ENCODE data around the gene MMP21. TPM values are rescaled to one million over a fixed set of nuclear protein-coding genes. Genes with fewer than 3 reads are reported as not detected.

Gene MMP21
- total and polyA plus RNA-seq, 10 of the 15 experiments (the other 5 are each of a cell fraction or from before 2014, with no cell fraction given) = 0.08 to 0.24 TPM; not detected in 8

GRCh38 chr10:125734148-125734547 lies 41.5 kb downstream of the MMP21 start:
- SMC1A ChIA-PET (ENCODE audit: uncharacterized antibody, unreplicated experiment) = interaction anchor here (1.0 kb wide), 1 partner anchor 10 kb away, joined by 4 read pairs; no protein-coding TSS in a partner anchor
- no peaks in the 10 kb centered on the region for H3K4me1 ChIP-seq (ENCODE audit: control insufficient read depth, insufficient read depth, low read length)
- no peak overlapping the region for H2AFZ ChIP-seq (ENCODE audit: control insufficient read depth, low read depth, low read length)
- no peaks in the 10 kb centered on the region for H3K79me2 ChIP-seq (ENCODE audit: control insufficient read depth, insufficient read depth, low read length)
- H3K27ac ChIP-seq (ENCODE audit: control insufficient read depth, insufficient read depth) = no peak overlapping the region
- DNase-seq (ENCODE audit: low read depth, low spot score) = no peak
- no peaks in the 10 kb centered on the region for H4K20me1 ChIP-seq (ENCODE audit: control insufficient read depth, insufficient read depth)
- POLR2A ChIA-PET = no interaction called here
- no peak for TF ChIP-seq HDAC2 (IDR thresholded peaks at IDR 0.05)
- TF ChIP-seq ZNF384 (IDR thresholded peaks at IDR 0.05; ENCODE audit: borderline replicate concordance, low read depth, low read length) = no peak
- TF ChIP-seq, protein P1, sequence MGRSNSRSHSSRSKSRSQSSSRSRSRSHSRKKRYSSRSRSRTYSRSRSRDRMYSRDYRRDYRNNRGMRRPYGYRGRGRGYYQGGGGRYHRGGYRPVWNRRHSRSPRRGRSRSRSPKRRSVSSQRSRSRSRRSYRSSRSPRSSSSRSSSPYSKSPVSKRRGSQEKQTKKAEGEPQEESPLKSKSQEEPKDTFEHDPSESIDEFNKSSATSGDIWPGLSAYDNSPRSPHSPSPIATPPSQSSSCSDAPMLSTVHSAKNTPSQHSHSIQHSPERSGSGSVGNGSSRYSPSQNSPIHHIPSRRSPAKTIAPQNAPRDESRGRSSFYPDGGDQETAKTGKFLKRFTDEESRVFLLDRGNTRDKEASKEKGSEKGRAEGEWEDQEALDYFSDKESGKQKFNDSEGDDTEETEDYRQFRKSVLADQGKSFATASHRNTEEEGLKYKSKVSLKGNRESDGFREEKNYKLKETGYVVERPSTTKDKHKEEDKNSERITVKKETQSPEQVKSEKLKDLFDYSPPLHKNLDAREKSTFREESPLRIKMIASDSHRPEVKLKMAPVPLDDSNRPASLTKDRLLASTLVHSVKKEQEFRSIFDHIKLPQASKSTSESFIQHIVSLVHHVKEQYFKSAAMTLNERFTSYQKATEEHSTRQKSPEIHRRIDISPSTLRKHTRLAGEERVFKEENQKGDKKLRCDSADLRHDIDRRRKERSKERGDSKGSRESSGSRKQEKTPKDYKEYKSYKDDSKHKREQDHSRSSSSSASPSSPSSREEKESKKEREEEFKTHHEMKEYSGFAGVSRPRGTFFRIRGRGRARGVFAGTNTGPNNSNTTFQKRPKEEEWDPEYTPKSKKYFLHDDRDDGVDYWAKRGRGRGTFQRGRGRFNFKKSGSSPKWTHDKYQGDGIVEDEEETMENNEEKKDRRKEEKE (IDR thresholded peaks at IDR 0.05) = no peak
- TF ChIP-seq ZBTB33 (IDR thresholded peaks at IDR 0.05) = no peak
- no peak for TF ChIP-seq CBX3 (IDR thresholded peaks at IDR 0.05; ENCODE audit: borderline replicate concordance, low read depth)
- no peak for TF ChIP-seq MLLT1 (IDR thresholded peaks at IDR 0.05)
- no peak for TF ChIP-seq TBL1XR1 (IDR thresholded peaks at IDR 0.05; ENCODE audit: low read depth, low read length)
- no peak for TF ChIP-seq STAT1 (conservative IDR thresholded peaks at IDR 0.05)
- no peak for TF ChIP-seq GATAD2B (conservative IDR thresholded peaks at IDR 0.05; ENCODE audit: low read depth)
- TF ChIP-seq POLR2A (IDR thresholded peaks at IDR 0.05; ENCODE audit: low read depth, low read length) = no peak
- FAIRE-seq = no peak
- peaks cover 11 to 38% of the 10 kb centered on the region in 2 experiments for H3K36me3 ChIP-seq (ENCODE audit: control insufficient read depth in 2 of 2, insufficient read depth in 2 of 2, low read length in 1 of 2)
- in situ Hi-C loops (cut with MboI) (no loop called here), intact Hi-C loops (cut with micrococcal nuclease; ENCODE audit: unreplicated experiment) (no loop called here)
- H3K9ac ChIP-seq (ENCODE audit: control insufficient read depth, insufficient read depth, low read length) = no peak overlapping the region
- no TSS peak for BruUV-seq (replicated peaks)
- CTCF ChIA-PET = interaction anchor here (1.5 kb wide), 1 partner anchor 686 kb away, joined by 5 read pairs; no protein-coding TSS in a partner anchor
- H3K4me3 ChIP-seq = no peak overlapping the region
- no peak overlapping the region for H3K4me2 ChIP-seq (ENCODE audit: control insufficient read depth, insufficient read depth)
- H3K9me3 ChIP-seq (replicated peaks; ENCODE audit: control insufficient read depth, insufficient read depth, low read length) = no peaks in the 10 kb centered on the region
- ATAC-seq = no peak
- no peaks in the 10 kb centered on the region for H3K27me3 ChIP-seq (replicated peaks in 1 of 2; ENCODE audit: control insufficient read depth in 2 of 2, insufficient read depth in 2 of 2, low read length in 1 of 2)
- WGBS (ENCODE audit: insufficient coverage, insufficient replicate concordance, low lambda C conversion rate, missing lambda C conversion rate) = 100% methylated on average over 1 of the region's 1 CpG
- RAD21 ChIA-PET (ENCODE audit: unreplicated experiment) = no interaction called here
